Inferior parietal cortex (tissue), 1 donor: Measurements from ENCODE around the gene NELL1.

Experiments
- DNase-seq: peaks from one replicate; pipeline ENCODE4 v3.0.0-alpha.2; 2016; ENCODE audit errors: extremely low spot score

The NELL1 gene

GRCh38 chr11:20964985-20965384, 295.6 kb downstream of the NELL1 start:
- DNase-seq: no peak

DNA sequence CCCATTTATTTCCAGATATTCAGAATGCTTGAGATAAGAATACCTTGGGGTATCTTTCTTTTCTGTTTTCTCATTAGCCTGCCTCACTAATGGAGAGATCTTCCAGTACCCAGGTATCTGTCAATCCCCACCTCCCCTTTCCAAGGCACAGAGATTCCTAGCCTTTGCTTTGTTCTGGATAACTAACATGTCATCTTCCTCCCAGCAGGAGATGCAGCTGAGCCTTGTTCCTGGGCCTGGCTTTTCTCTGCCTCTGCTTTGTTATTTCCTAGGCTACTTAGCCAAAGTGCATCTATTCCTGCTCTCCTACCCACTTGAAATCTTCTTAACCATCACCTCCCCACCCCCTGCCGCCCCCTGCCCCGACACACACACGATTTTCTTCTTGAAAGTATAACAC, 297.1 kb downstream of the NELL1 start:
- no peak for DNase-seq

DNA sequence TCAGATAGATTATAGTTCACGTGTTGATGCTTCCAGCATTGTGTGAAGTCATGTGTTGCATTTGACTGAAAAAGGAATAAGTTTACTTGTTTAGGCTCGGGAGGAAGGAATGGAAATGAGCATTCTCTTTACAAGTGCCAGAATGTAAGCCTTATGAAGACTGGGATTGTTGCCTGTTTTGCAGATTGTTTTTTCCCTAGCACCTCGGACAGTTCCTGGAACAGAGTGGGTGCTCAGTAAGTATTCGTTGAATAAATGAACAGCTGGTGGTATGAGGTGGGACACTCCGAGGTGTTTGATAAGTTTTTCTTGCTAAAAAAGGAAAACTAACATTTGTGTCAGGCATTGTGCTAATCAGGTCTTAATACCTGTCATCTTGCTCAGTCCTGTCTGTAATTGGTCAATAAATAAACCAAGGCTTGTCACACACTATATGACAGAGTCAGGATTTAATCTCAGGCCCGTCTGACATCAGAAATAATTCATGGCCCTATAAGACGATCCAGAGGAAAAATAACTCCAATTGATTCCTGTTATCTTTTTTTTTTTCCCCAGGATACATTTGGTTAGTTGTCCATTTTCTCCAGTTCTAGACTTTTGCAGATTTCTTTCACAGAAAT, 304.7 kb downstream of the NELL1 start:
- DNase-seq: no peak

DNA sequence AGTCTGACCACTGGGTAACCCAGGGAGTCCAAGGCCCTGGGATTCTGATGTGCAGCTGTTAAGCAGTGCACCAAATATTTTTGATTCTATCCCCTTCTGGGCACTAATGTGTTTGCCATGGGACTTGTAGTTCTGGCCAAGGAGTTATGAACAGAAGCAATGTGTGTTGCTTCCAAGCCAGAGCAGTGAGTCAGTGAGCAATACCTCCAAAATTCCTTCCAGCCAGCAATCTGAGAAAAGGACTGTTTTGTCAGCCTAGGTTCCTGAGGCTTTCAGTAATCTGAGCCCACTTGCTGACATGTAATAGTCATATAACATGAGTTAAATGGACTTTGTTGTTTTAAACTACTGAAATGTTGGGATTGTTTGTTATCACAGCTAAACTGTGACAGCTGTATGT, 311.4 kb downstream of the NELL1 start:
- DNase-seq: no peak

- DNase-seq: no peak
These were observed 321.1 kb downstream of the NELL1 start for GRCh38 chr11:20990447-20990846.

GRCh38 chr11:20991471-20991870, 322.1 kb downstream of the NELL1 start:
- DNase-seq: no peak

- no peak for DNase-seq
These were observed 337.9 kb downstream of the NELL1 start for GRCh38 chr11:21007297-21007696.

- no peak for DNase-seq
These were observed 348.9 kb downstream of the NELL1 start for GRCh38 chr11:21018248-21018647.

DNA sequence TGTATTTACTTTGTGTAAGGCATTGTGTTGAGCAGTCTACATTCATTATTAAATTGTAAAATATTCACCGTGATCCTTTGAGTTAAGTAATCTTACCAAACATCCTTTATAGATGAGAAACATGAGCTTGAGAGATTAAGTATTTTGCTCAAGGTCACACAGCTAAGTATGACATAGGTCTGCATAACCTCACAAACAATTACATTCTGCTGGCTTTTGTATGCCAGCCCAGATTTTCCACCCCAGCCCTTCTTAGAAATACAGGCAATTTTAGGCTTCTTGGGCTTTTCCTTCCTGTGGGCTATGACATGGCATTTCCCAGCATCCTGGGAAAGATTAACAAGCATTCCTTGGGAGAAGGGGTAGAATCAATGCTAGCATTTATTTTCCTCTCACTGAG, 357.3 kb downstream of the NELL1 start:
- no peak for DNase-seq

GRCh38 chr11:21037850-21038249, 368.5 kb downstream of the NELL1 start:
- no peak for DNase-seq

DNA sequence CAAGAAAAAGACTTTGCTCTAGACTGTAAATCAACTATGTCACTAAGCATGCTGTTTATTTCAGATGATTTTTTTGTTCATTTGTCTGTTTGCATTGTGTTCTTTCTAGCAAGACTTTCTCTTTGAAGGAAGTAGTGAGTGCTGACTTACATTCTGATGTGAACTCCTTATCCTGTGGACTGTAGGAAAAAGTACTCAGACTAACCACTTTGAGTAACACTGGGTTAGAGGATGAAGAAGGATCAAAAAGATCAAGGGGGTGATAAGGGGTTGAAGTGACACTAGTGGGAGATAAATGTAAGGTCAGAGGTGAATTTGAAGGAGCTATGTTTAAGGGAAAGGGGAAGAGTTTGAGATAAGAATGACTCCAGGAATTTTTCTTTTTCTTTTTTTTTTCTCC, 369.4 kb downstream of the NELL1 start:
- DNase-seq: no peak

DNA sequence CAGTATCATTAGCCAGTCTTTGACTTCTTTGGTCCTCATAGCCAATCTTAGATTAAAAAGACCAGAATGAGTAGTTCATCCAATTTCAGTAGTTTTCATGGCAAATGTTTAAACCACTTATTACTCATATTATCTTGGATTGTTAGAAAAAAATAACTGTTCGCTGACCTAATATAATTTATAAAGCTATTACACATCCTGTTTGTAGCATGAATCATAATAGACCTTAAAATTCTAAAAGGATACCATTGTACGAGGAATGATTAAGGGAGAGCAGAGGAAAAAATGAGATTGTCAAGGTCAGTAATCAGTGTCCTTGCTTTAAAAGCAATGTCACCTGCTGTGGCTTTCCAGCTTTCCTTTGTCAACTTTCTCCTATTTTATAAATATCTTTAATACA, 371.2 kb downstream of the NELL1 start:
- no peak for DNase-seq

DNA sequence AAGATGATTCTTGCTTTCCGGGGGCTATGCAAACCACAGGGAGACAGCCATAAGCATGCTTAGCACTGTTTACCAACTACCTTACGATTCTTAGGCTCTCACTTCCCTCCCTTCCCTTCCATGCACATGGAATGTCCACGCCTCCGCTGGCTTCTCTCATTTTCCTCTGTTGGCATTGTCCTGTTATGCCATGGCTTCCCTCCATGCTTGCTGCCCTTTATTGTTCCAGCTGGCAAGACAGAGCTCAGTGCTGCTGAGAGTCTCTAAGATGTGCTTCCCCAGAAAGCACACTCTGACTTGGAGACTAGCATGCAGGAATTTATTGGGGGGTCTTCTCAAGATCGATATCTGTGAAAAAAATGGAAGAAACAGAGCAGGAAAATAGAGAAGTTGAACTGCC, 379.2 kb downstream of the NELL1 start:
- no peak for DNase-seq

DNA sequence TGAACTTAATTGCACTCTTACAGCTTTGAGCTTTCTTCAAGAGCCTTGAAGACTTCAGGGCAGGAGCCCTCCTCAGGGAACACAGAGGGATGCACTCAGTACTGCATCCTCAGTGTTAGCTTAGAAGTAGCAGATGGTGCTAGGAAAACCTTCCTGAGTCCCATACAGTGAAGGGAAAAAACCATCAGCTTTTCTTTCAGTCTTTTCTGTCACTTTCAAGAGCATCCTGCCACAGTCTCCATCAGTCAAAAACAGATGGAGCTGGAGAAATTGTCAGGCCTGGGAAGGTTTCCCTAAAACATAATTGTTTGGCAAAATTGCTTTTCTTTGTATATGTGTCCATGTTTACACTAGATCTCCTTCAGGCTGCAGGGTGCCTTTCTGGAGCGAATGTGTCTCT, 384.1 kb downstream of the NELL1 start:
- no peak for DNase-seq

GRCh38 chr11:21056644-21057043, 387.3 kb downstream of the NELL1 start:
- no peak for DNase-seq

GRCh38 chr11:21059879-21060278, 390.5 kb downstream of the NELL1 start:
- DNase-seq: no peak

DNA sequence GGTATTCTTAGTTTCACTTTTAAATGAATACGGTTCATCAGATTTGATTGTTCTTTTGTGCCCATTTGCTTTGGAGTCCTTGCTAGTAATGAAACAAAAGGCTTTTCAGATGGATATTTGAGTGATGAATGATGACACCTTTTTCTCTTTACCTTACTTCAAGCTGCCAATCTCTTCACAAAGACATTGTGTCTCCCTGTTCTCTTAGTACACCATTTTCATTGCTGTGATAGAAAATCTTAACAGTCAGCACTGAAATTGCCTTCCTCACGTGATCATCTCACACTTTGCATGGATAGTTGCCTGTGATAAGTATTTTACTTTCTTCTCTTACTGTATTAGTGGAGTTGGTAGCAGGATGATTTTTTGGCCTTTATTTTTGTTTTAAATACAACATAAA, 396.6 kb downstream of the NELL1 start:
- no peak for DNase-seq

- DNase-seq: no peak
These were observed 399.5 kb downstream of the NELL1 start for GRCh38 chr11:21068886-21069285.

GRCh38 chr11:21069909-21070308, 400.5 kb downstream of the NELL1 start:
- no peak for DNase-seq

GRCh38 chr11:21072558-21072957, 403.2 kb downstream of the NELL1 start:
- DNase-seq: no peak

DNA sequence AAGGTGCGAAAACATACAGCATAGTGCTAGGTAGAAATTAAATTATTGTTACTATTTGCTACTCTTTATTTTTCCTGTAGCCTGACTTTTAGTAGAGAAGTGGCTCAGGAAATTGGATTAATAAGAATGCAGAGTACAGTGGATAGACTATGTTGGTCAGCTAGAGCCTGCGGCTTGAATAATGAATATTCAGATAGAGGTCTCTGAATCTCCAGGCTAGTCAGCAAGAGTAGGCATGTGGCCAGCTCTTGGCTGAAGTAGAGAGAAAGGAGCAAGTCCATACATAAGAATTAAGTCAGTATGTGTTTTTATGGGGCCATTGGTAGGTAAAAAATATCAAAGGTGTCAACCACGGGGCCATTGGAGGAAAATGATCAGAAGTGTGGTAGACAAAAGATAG, 413.5 kb downstream of the NELL1 start:
- DNase-seq: no peak

GRCh38 chr11:21088930-21089329, 419.5 kb downstream of the NELL1 start:
- DNase-seq: no peak

GRCh38 chr11:21104641-21105040, 435.3 kb downstream of the NELL1 start:
- DNase-seq: no peak

DNA sequence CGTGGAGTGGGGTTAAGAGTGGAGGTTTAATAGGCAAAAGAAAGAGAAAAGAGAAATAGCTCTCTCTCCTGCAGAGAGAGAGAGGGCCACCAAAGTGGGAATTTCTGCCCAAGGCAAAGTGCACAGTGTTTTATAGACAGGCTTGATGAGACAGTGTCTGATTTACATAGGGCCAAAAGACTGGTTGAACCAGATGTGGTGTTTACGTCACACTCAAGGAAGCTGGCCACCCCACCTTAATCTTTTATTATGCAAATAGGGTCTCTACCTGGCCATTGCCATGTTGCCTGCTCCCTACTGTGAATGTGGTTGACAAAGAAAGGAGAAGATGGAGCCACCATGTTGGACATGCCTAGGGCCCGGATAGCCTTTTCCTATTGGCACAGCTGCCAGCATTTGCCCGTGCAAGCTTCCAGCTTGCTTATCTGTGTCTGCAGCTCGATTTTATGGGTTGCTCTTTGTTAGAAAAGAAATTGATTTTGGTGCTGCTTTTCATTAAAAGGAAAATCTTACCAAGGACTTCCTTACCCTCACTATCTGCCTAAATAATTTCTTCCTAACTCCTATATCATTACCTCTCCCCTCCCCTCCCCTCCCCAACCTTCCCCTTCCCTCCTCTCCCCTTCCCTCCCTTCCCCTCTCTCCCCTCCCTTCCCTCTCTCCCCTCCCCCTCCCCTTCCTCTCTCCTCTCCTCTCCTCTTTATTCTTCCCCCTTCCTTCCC, 436.0 kb downstream of the NELL1 start:
- DNase-seq: no peak
